Measurements from ENCODE around the gene GPR148. TPM values are rescaled to one million over a fixed set of nuclear protein-coding genes. Genes with fewer than 3 reads are reported as not detected.

The GPR148 gene
- total RNA-seq, 4 donors from 2014 or later, result not detected

DNA sequence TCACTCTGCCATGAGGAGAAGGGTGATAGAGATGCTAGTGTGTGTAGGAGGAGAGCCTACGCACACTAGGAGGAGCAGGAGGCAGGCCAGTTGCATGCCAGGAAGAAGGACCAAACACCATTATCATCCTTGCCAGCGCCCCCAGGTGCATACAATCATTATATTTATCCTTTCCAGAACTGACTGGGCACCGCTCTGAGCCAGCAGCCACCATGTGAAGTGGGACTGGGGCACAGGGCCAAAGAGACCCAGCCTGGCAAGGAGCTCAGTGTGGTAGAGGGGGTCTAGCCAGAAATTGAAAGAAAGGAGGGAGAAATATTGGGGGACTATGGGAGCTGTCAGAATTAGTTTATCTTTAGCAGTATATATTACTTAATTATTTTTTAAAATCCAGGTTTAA, 8.3 kb upstream of the GPR148 start:
- 86 to 100% methylated on average over 1 of the region's 3 CpGs for WGBS, 2 donors (ENCODE audit: low coverage in 1 of 2)
- ATAC-seq, result no peak
- Histone ChIP-seq H3K9me3 (no peaks in the 10 kb centered on the region), H3K36me3 (no peaks in the 10 kb centered on the region), H3K4me1 (no peaks in the 10 kb centered on the region), H3K4me3 (no peak overlapping the region), H3K27ac (no peak overlapping the region), H3K27me3 (peaks cover 18% of the 10 kb centered on the region)
- no peak for TF ChIP-seq EP300 (IDR thresholded peaks at IDR 0.05)
- TF ChIP-seq POLR2A (IDR thresholded peaks at IDR 0.05), result no peak
- no peak for TF ChIP-seq POLR2AphosphoS5 (IDR thresholded peaks at IDR 0.05)
- TF ChIP-seq CTCF (IDR thresholded peaks at IDR 0.05), result no peak

DNA sequence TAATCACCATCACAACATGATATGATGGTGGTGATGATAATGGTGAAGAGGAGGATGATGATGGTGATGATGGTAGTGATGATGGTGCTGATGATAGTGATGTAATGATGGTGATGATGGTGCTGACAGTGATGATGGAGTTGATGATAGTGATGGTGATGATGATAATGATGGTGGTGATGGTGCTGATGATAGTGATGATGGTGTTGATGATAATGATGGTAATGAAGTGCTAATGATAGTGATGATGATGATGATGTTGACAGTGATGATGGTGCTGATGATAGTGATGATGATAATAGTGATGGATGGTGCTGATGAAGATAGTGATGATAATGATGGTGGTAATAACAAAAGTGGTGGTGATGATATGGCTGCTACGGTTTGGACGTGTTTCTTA, 4.4 kb upstream of the GPR148 start:
- no peak for ATAC-seq
- peaks cover 0 to 22% (median 7%) of the 10 kb centered on the region in 3 donors for H3K4me1 ChIP-seq
- TF ChIP-seq CTCF (IDR thresholded peaks at IDR 0.05) (no peak), POLR2A (IDR thresholded peaks at IDR 0.05) (no peak), POLR2AphosphoS5 (IDR thresholded peaks at IDR 0.05) (no peak), EP300 (IDR thresholded peaks at IDR 0.05) (no peak)
- WGBS, 2 donors (ENCODE audit: low coverage in 1 of 2), result 68 to 95% methylated on average over 2 of the region's 2 CpGs
- H3K9me3 ChIP-seq, result no peaks in the 10 kb centered on the region
- H3K27ac ChIP-seq, result no peak overlapping the region
- no peak overlapping the region for H3K4me3 ChIP-seq
- peaks cover 18% of the 10 kb centered on the region for H3K27me3 ChIP-seq
- H3K36me3 ChIP-seq, result no peaks in the 10 kb centered on the region

DNA sequence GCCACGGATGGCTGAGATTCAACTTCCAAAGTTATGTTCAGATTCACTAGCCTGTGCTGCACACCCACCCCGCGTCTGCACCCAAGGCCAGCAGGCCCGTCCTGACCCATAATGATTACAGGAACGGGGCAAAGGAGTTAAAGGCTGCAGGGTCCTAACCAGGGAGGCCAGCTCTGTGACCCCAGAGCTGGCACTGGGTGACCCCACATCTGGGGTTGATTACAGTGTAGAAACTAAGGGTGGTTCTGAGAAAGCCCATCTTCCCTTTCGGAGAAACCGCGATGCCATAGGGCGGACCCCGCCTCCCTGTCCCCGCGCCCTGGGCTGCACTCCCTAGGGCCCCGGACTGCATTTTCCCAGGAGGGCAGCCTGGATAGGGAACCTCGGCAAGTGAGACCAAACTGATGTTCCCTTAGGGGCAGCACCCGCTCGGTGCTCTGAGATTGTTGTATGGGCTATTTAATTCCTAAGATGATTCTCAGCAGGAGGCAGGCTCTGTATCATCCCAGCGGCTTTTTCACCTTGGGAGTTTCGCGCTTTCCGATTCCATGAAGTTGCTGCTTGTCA, 2.2 kb upstream of the GPR148 start:
- WGBS, 2 donors (ENCODE audit: low coverage in 1 of 2), result 0 to 12% methylated on average over 1 to 14 of the region's 20 CpGs
- no peak for TF ChIP-seq CTCF (IDR thresholded peaks at IDR 0.05)
- TF ChIP-seq POLR2AphosphoS5 (IDR thresholded peaks at IDR 0.05), result no peak
- no peak for TF ChIP-seq EP300 (IDR thresholded peaks at IDR 0.05)
- TF ChIP-seq POLR2A (IDR thresholded peaks at IDR 0.05), result no peak
- Histone ChIP-seq H3K9me3 (no peaks in the 10 kb centered on the region), H3K4me3 (peak overlapping the region; percentile 41 to 61), H3K27me3 (peaks cover 5% of the 10 kb centered on the region), H3K27ac (peak overlapping the region in 3 of 4 donors; percentile 60 to 82 (median 77)), H3K36me3 (no peaks in the 10 kb centered on the region), H3K4me1 (peaks cover 0 to 22% (median 7%) of the 10 kb centered on the region in 3 donors)
- ATAC-seq, result no peak

DNA sequence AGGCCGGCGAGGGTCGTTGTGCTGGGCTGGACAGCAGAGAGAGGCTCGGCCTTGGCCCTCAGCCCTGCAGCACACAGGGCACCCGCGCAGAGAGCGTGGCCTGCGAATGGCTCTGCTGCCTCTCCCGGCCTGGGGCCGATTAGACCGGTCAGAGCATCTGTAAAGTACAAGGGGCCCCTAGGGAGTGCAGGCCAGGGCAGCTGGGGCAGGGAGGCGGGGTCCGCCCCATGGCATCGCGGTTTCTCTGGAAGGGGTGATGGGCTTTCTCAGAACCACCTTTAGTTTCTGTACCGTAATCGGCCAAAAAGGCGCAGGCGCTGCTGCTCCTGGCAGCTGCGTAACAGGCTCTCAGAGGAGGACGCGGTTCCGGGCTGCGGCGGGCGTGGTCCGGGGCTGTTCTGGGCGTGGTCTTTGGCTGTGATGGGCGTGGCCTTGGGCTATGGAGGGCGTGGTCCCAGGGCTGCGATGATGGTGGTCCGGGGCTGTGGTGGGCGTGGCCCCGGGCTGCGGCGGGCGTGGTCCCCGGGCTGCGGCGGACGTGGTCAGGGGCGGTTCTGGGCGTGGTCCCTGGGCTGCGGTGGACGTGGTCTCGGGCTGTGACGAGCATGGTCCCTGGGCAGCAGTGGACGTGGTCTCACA, 1.5 kb upstream of the GPR148 start:
- TF ChIP-seq POLR2A (IDR thresholded peaks at IDR 0.05) (no peak), POLR2AphosphoS5 (IDR thresholded peaks at IDR 0.05) (no peak), CTCF (IDR thresholded peaks at IDR 0.05) (peak in 1 of 4 experiments; percentile 13), EP300 (IDR thresholded peaks at IDR 0.05) (no peak)
- peak; percentile 95 for ATAC-seq
- 0 to 3% methylated on average over 2 to 7 of the region's 48 CpGs for WGBS, 2 donors (ENCODE audit: low coverage in 1 of 2)
- Histone ChIP-seq H3K36me3 (no peaks in the 10 kb centered on the region), H3K9me3 (no peaks in the 10 kb centered on the region), H3K4me3 (peak overlapping the region; percentile 41 to 61), H3K4me1 (peaks cover 0 to 22% (median 7%) of the 10 kb centered on the region in 3 donors), H3K27me3 (peaks cover 5% of the 10 kb centered on the region), H3K27ac (peak overlapping the region in 3 of 4 donors; percentile 60 to 82 (median 77))

DNA sequence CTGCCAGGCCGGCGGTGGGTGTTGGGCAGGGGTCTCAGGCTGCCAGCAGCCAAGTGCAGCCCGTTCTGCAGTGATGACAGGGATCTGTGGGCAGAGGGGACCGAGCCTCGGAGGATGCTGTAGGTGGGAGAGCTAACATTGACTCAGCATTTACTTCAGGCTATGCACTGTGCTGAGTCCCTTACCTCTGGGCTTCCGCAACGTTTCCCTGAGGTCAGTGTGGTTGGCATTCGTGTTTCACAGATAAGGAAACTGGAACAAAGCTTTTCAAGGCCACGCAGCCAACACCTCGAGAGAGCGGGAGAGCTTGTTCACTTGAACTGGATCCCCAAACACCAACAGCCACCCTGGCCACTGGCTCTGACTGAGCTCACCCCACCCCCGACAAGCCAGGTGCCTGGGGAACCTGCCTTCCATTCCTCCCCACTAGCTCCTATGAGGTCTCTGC, 839 bp upstream of the GPR148 start:
- ATAC-seq, result peak; percentile 12
- peak overlapping the region; percentile 41 to 61 for H3K4me3 ChIP-seq
- peaks cover 0 to 22% (median 7%) of the 10 kb centered on the region in 3 donors for H3K4me1 ChIP-seq
- H3K36me3 ChIP-seq, result no peaks in the 10 kb centered on the region
- TF ChIP-seq POLR2AphosphoS5 (IDR thresholded peaks at IDR 0.05) (no peak), POLR2A (IDR thresholded peaks at IDR 0.05) (no peak), CTCF (IDR thresholded peaks at IDR 0.05) (no peak), EP300 (IDR thresholded peaks at IDR 0.05) (no peak)
- H3K27me3 ChIP-seq, result peaks cover 5% of the 10 kb centered on the region
- peak overlapping the region in 3 of 4 donors; percentile 60 to 82 (median 77) for H3K27ac ChIP-seq
- H3K9me3 ChIP-seq, result no peaks in the 10 kb centered on the region
- 20 to 57% methylated on average over 1 to 3 of the region's 12 CpGs for WGBS, 2 donors (ENCODE audit: low coverage in 1 of 2)
